Astrocyte (in vitro differentiated cells and primary cell): ENCODE data around the gene CLEC19A. TPM values are rescaled to one million over a fixed set of nuclear protein-coding genes. Genes with fewer than 3 reads are reported as not detected.

Experiments
- DNase-seq: peaks from one replicate; pipeline ENCODE4 v3.0.0-alpha.2; 2010; ENCODE audit warnings: low read depth
- FAIRE-seq: peaks from 2 replicates; lab custom pipeline; 2011; peaks lifted over from hg19 to GRCh38; lab: Jason Lieb, UNC
- H2AFZ ChIP-seq: 2 replicates; pipeline ENCODE4 v1.6.0; 2012; ENCODE audit warnings: low read depth, low read length, inconsistent platforms
- H3K27ac ChIP-seq: 2 replicates; pipeline ENCODE4 v1.5.1; 2011; ENCODE audit warnings: low read depth, low read length, inconsistent platforms
- H3K27me3 ChIP-seq: 2 replicates; pipeline ENCODE4 v1.6.0; 2011; ENCODE audit warnings: low read length, inconsistent platforms; ENCODE audit not compliant: insufficient read depth
- H3K36me3 ChIP-seq: 2 replicates; pipeline ENCODE4 v1.5.1; 2011; ENCODE audit warnings: low read length, inconsistent platforms; ENCODE audit not compliant: insufficient read depth
- H3K4me1 ChIP-seq: 2 replicates; pipeline ENCODE4 v1.5.1; 2011; ENCODE audit warnings: low read length, inconsistent platforms; ENCODE audit not compliant: insufficient read depth
- H3K4me2 ChIP-seq: 2 replicates; pipeline ENCODE4 v1.6.0; 2012; ENCODE audit warnings: low read length, inconsistent platforms
- H3K4me3 ChIP-seq: 2 replicates; pipeline ENCODE4 v1.5.1; 2011; ENCODE audit warnings: low read depth, mild to moderate bottlenecking, low read length, inconsistent platforms; ENCODE audit not compliant: insufficient read depth
- H3K79me2 ChIP-seq: 2 replicates; pipeline ENCODE4 v1.6.0; 2012; ENCODE audit warnings: mild to moderate bottlenecking, low read length, inconsistent platforms; ENCODE audit not compliant: insufficient read depth
- H3K9ac ChIP-seq: 2 replicates; pipeline ENCODE4 v1.6.0; 2012; ENCODE audit warnings: mild to moderate bottlenecking, low read length, inconsistent platforms
- H3K9me3 ChIP-seq: 2 replicates; pipeline ENCODE4 v1.5.1; 2012; ENCODE audit warnings: low read depth, mild to moderate bottlenecking, low read length, inconsistent platforms; ENCODE audit not compliant: insufficient read depth
- H4K20me1 ChIP-seq: 2 replicates; pipeline ENCODE4 v1.6.0; 2012; ENCODE audit warnings: low read length, inconsistent platforms; ENCODE audit not compliant: insufficient read depth
- H3K27ac Mint-ChIP-seq: one replicate; pipeline ENCODE4 v1.8.0; 2021; ENCODE audit warnings: mild to moderate bottlenecking, mixed read lengths; ENCODE audit not compliant: unreplicated experiment
- H3K27me3 Mint-ChIP-seq: one replicate; pipeline ENCODE4 v1.8.0; 2021; ENCODE audit warnings: low read depth, mixed read lengths; ENCODE audit not compliant: unreplicated experiment
- H3K36me3 Mint-ChIP-seq: one replicate; pipeline ENCODE4 v1.8.0; 2021; ENCODE audit warnings: low read depth, mixed read lengths; ENCODE audit not compliant: unreplicated experiment
- H3K4me1 Mint-ChIP-seq: one replicate; pipeline ENCODE4 v1.8.0; 2021; ENCODE audit warnings: low read depth, mixed read lengths; ENCODE audit not compliant: unreplicated experiment
- H3K4me3 Mint-ChIP-seq: one replicate; pipeline ENCODE4 v1.8.0; 2021; ENCODE audit warnings: mild to moderate bottlenecking, moderate library complexity, mixed read lengths; ENCODE audit not compliant: unreplicated experiment
- H3K9me3 Mint-ChIP-seq: one replicate; pipeline ENCODE4 v1.8.0; 2021; ENCODE audit warnings: mild to moderate bottlenecking, mixed read lengths; ENCODE audit not compliant: unreplicated experiment
- EZH2 ChIP-seq: IDR thresholded peaks from 2 replicates; pipeline ENCODE4 v1.6.1; 2012; ENCODE audit warnings: mild to moderate bottlenecking, low read length, inconsistent platforms; ENCODE audit not compliant: insufficient read depth
- total RNA-seq: library from RNA; stranded (reverse); gene quantifications from 2 replicates; pipeline ENCODE4 v1.2.1, GENCODE V29; 2021
- TF ChIP-seq, protein P1 (sequence below): IDR thresholded peaks from 2 replicates; pipeline ENCODE4 v1.5.1; 2011; ENCODE audit warnings: low read depth, mild to moderate bottlenecking, inconsistent platforms, low read length, moderate library complexity; ENCODE audit not compliant: insufficient read depth

CLEC19A gene
- total RNA-seq, 1 donor from 2014 or later, result not detected

DNA sequence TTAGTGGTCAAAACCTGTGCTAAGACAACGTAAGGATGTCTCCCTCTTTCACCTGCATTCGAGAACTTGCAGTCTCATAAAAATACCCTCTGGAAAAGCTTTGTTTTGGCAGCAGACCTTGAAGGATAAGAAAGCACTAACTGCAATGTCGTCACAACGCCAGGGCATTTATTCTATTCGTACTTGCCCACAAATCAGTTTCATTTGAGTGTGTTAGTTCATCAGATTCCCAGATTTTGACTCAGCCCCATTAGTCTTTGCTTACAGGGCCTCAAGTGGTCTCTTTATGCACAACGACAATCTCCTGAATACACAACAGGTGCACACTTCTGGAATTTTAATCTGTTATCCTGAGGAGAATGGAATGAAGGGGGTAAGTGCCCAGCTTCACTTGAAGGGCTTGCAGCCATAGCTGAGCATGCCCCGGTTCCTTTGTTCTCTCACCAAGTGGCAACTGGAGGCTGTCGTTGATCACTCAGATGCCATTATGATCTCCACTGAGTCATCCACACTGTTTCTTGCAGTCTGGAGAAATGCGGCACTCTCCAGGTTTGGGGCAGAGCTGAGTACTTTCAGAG lies 58.8 kb downstream of the CLEC19A start:
- no peak overlapping the region for H3K27ac Mint-ChIP-seq
- Histone ChIP-seq H3K9ac (no peak overlapping the region), H4K20me1 (no peaks in the 10 kb centered on the region), H3K27ac (no peak overlapping the region), H3K4me1 (no peaks in the 10 kb centered on the region), H3K4me3 (no peak overlapping the region), H3K4me2 (no peak overlapping the region), H3K36me3 (no peaks in the 10 kb centered on the region), H3K79me2 (no peaks in the 10 kb centered on the region), H3K27me3 (no peaks in the 10 kb centered on the region), H3K9me3 (no peaks in the 10 kb centered on the region), H2AFZ (no peak overlapping the region)
- FAIRE-seq, result no peak
- peaks cover 14% of the 10 kb centered on the region for H3K4me1 Mint-ChIP-seq
- H3K9me3 Mint-ChIP-seq, result peaks cover 8% of the 10 kb centered on the region
- H3K27me3 Mint-ChIP-seq, result peaks cover 16% of the 10 kb centered on the region
- H3K4me3 Mint-ChIP-seq, result no peak overlapping the region
- no peaks in the 10 kb centered on the region for H3K36me3 Mint-ChIP-seq
- no peak for TF ChIP-seq EZH2
- TF ChIP-seq, protein P1, sequence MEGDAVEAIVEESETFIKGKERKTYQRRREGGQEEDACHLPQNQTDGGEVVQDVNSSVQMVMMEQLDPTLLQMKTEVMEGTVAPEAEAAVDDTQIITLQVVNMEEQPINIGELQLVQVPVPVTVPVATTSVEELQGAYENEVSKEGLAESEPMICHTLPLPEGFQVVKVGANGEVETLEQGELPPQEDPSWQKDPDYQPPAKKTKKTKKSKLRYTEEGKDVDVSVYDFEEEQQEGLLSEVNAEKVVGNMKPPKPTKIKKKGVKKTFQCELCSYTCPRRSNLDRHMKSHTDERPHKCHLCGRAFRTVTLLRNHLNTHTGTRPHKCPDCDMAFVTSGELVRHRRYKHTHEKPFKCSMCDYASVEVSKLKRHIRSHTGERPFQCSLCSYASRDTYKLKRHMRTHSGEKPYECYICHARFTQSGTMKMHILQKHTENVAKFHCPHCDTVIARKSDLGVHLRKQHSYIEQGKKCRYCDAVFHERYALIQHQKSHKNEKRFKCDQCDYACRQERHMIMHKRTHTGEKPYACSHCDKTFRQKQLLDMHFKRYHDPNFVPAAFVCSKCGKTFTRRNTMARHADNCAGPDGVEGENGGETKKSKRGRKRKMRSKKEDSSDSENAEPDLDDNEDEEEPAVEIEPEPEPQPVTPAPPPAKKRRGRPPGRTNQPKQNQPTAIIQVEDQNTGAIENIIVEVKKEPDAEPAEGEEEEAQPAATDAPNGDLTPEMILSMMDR, result no peak
- DNase-seq, result no peak

DNA sequence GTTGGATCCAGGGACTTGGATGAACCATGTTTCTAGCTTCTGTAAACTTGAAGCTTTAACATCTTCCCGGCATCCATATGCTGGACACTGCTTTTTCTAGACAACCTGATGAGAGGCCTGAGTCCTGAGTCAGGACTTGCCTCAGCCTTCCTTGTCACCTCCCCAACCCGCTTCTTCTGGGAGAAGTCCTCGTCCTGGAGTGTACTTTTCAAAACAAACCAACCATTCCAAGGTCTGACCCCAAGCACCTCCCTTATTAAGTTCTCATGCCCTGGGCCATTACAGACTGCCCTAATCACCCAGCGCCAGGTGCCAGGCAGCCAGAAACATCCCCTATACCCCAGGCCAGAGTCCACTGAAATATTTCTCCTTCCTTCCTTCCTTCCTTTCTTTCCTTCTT lies 59.4 kb downstream of the CLEC19A start:
- Mint-ChIP-seq H3K9me3 (peaks cover 8% of the 10 kb centered on the region), H3K36me3 (no peaks in the 10 kb centered on the region), H3K27ac (no peak overlapping the region), H3K4me1 (peaks cover 14% of the 10 kb centered on the region), H3K4me3 (no peak overlapping the region), H3K27me3 (peaks cover 15% of the 10 kb centered on the region)
- Histone ChIP-seq H3K4me1 (no peaks in the 10 kb centered on the region), H3K27me3 (no peaks in the 10 kb centered on the region), H3K36me3 (no peaks in the 10 kb centered on the region), H3K27ac (no peak overlapping the region), H4K20me1 (no peaks in the 10 kb centered on the region), H3K79me2 (no peaks in the 10 kb centered on the region), H3K9me3 (no peaks in the 10 kb centered on the region), H3K4me3 (no peak overlapping the region), H3K9ac (no peak overlapping the region), H2AFZ (no peak overlapping the region), H3K4me2 (no peak overlapping the region)
- DNase-seq (no peak), FAIRE-seq (no peak)
- TF ChIP-seq EZH2, result no peak
- TF ChIP-seq, protein P1, result no peak

DNA sequence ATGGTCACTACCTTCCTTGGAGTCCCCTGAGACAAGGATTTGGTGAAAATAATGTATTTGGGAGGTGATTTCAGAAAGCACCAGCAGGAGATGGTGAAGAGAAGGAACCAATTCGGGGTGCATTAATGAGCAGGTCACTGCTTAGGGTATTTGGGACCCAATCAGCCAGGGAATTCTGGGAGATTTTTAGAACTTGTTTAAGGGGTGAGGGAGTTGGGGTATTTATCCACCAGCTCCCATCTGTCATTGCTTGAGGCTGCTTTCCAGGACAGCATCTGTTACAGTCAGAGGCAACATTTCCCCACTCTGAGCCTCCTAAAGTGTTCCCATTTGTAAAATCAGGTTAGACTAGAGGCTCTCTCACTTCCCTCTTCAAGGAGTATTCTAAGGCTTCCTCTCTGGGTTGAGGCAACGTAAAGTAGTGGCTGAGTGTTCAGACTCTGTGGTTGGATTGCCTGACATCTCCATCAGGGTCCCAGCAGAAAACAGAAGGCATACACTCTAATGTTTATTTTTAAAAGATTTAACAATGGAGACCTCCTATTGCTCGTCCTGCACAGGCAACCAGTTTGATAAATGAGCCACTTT lies 60.9 kb downstream of the CLEC19A start:
- H3K4me3 Mint-ChIP-seq, result no peak overlapping the region
- no peaks in the 10 kb centered on the region for H4K20me1 ChIP-seq
- no peak overlapping the region for H3K27ac Mint-ChIP-seq
- no peak for TF ChIP-seq EZH2
- TF ChIP-seq, protein P1, result no peak
- H3K4me3 ChIP-seq, result no peak overlapping the region
- H3K27ac ChIP-seq, result no peak overlapping the region
- no peaks in the 10 kb centered on the region for H3K36me3 ChIP-seq
- DNase-seq (no peak), FAIRE-seq (no peak)
- no peak overlapping the region for H3K9ac ChIP-seq
- no peak overlapping the region for H3K4me2 ChIP-seq
- no peaks in the 10 kb centered on the region for H3K79me2 ChIP-seq
- peaks cover 4% of the 10 kb centered on the region for H3K9me3 Mint-ChIP-seq
- no peaks in the 10 kb centered on the region for H3K27me3 ChIP-seq
- peaks cover 15% of the 10 kb centered on the region for H3K27me3 Mint-ChIP-seq
- no peaks in the 10 kb centered on the region for H3K36me3 Mint-ChIP-seq
- H2AFZ ChIP-seq, result no peak overlapping the region
- no peaks in the 10 kb centered on the region for H3K4me1 ChIP-seq
- H3K9me3 ChIP-seq, result no peaks in the 10 kb centered on the region
- H3K4me1 Mint-ChIP-seq, result peaks cover 14% of the 10 kb centered on the region
